Pancreas (tissue), 10 donors: Measurements from ENCODE around the gene RNASE4. TPM values are rescaled to one million over a fixed set of nuclear protein-coding genes. Genes with fewer than 3 reads are reported as not detected.

ENCODE experiments used
- ATAC-seq, 4 donors: fragments of 200-7000 bp; cut with Tn5 transposase; one replicate each; pipeline versions ENCODE4 v1.8.0 to v1.9.1; 2020; ENCODE audit warnings: mild to moderate bottlenecking in 4 of 4, moderate library complexity in 4 of 4
- DNase-seq, 6 donors: peaks; one replicate each; pipeline ENCODE4 v3.0.0-alpha.2; 2020
- FAIRE-seq: peaks from 2 replicates; lab custom pipeline; 2012; peaks lifted over from hg19 to GRCh38; lab: Jason Lieb, UNC
- H3K27ac ChIP-seq, 4 donors: fragments of 200-600 bp; sonication (generic); 1 replicate in 3 of 4; 2 replicates in 1 of 4; pipeline versions ENCODE4 v1.5.0 to v1.8.0; 2020
- H3K27me3 ChIP-seq, 4 donors: fragments of 200-600 bp; one replicate each; pipeline ENCODE4 v1.8.0; 2021
- H3K36me3 ChIP-seq, 3 donors: fragments of 200-600 bp; sonication (generic) in 1 of 3; one replicate each; pipeline versions ENCODE4 v1.5.0 to v1.8.0; 2020 to 2021
- H3K4me1 ChIP-seq, 3 donors: fragments of 200-600 bp; one replicate each; pipeline ENCODE4 v1.8.0; 2021
- H3K4me3 ChIP-seq, 4 donors: fragments of 200-600 bp; sonication (generic) in 2 of 4; one replicate each; pipeline versions ENCODE4 v1.5.0 to v1.8.0; 2020 to 2021
- H3K9me3 ChIP-seq, 4 donors: fragments of 200-600 bp; one replicate each; pipeline ENCODE4 v1.8.0; 2021
- CTCF ChIP-seq, 4 donors: fragments of 200-600 bp; sonication (generic) in 3 of 4; IDR thresholded peaks; one replicate each; pipeline versions ENCODE4 v1.5.0 to v1.8.0; 2021; ENCODE audit warnings: antibody characterized with exemption in 4 of 4
- WGBS, 2 donors: extraction: QIAGEN DNeasy Blood & Tissue Kit; methylation state at CpG; one replicate each; pipeline ENCODE4 v1.1.7; 2013; 5-methylcytosine and 5-hydroxymethylcytosine counted together
- intact Hi-C, 3 donors: fragments of 100-400 bp; cut with DNase I; formaldehyde crosslinking; loops; one replicate each; pipeline versions ENCODE4 v1.11.1 to v1.14.2; 2022
- polyA plus RNA-seq, 2 donors: library from polyadenylated mRNA; stranded (reverse); fragments of 200-250 nt; gene quantifications; one replicate each; pipeline ENCODE4 v1.2.3, GENCODE V29; 2013
- total RNA-seq, 6 donors: library from RNA; stranded (reverse); fragmentation: NEBNext Ultra II Directional in 4 of 6; extraction: Animal tissue kit (Norgen Biotek cat#: 25700) in 4 of 6; gene quantifications; one replicate each; pipeline versions ENCODE4 v1.2.1 to v1.2.4, GENCODE V29; 2021 to 2023
- donor health status: healthy with polysubstance abuse.
- donor health status: DM: no; HTN: no; CAD: no; lungs with moderate emphysema.
- donor health status: DM: no; HTN: no; CAD: no.
- donor health status: control.
- donor health status: control.
- donor health status: Bipolar disorder and iron deficiency.
- donor health status: DM: yes; HTN: yes; CAD: no.
- donor health status: DM: no; HTN: no; CAD: no.
- donor health status: DM: no; HTN: no; CAD: no.
- donor health status: DM: yes; HTN: yes; CAD: no.

RNASE4 gene
- total and polyA plus RNA-seq, 8 donors: 9.6 to 26.7 (median 15.4) TPM

- no peaks in the 10 kb centered on the region for H3K36me3 ChIP-seq
- intact Hi-C loops: loop anchor here in 1 of 3 donors (10.0 kb wide), 1 partner anchor 66 kb away; no protein-coding TSS in a partner anchor
- TF ChIP-seq CTCF (IDR thresholded peaks at IDR 0.05): no peak
- peak overlapping the region in 3 of 4 donors; percentile 54 to 65 (median 58) for H3K4me3 ChIP-seq
- peaks cover 7 to 13% (median 10%) of the 10 kb centered on the region in 3 donors for H3K4me1 ChIP-seq
- FAIRE-seq: no peak
- peak in 1 of 4 donors; percentile 7 for ATAC-seq
- peak overlapping the region; percentile 96 to 99 (median 99) for H3K27ac ChIP-seq
- H3K27me3 ChIP-seq: no peaks in the 10 kb centered on the region
- WGBS, 2 donors: 9 to 11% methylated on average over 7 of the region's 7 CpGs
- no peaks in the 10 kb centered on the region for H3K9me3 ChIP-seq
- DNase-seq: no peak
Measured at GRCh38 chr14:20680843-20681347, 3.5 kb upstream of the RNASE4 start.

GRCh38 chr14:20681348-20682126 is 2.8 kb upstream of the RNASE4 start:
- Histone ChIP-seq H3K4me3 (peak overlapping the region; percentile 54 to 65 (median 56)), H3K27me3 (no peaks in the 10 kb centered on the region), H3K36me3 (no peaks in the 10 kb centered on the region), H3K27ac (peak overlapping the region; percentile 96 to 99 (median 99)), H3K4me1 (peaks cover 7 to 19% (median 10%) of the 10 kb centered on the region in 3 donors), H3K9me3 (no peaks in the 10 kb centered on the region)
- 0 to 1% methylated on average over 25 of the region's 25 CpGs for WGBS, 2 donors
- ATAC-seq: peak; percentile 40 to 60 (median 48)
- intact Hi-C loops: loop anchor here in 1 of 3 donors (10.0 kb wide), 1 partner anchor 67 kb away; no protein-coding TSS in a partner anchor
- TF ChIP-seq CTCF (IDR thresholded peaks at IDR 0.05): no peak
- no peak for FAIRE-seq
- peak; percentile 77 to 95 (median 82) for DNase-seq

- intact Hi-C loops: loop anchor here in 1 of 3 donors (10.0 kb wide), 1 partner anchor 67 kb away; no protein-coding TSS in a partner anchor
- Histone ChIP-seq H3K4me3 (peak overlapping the region; percentile 54 to 65 (median 56)), H3K27me3 (no peaks in the 10 kb centered on the region), H3K4me1 (peaks cover 10 to 24% (median 11%) of the 10 kb centered on the region in 3 donors), H3K9me3 (no peaks in the 10 kb centered on the region), H3K27ac (peak overlapping the region; percentile 96 to 99 (median 99)), H3K36me3 (no peaks in the 10 kb centered on the region)
- no peak for DNase-seq
- no peak for FAIRE-seq
- WGBS, 2 donors: 1% methylated on average over 11 of the region's 11 CpGs
- no peak for TF ChIP-seq CTCF (IDR thresholded peaks at IDR 0.05)
- no peak for ATAC-seq
Measured at GRCh38 chr14:20682127-20682434, 2.3 kb upstream of the RNASE4 start.

GRCh38 chr14:20682435-20683124 is 1.8 kb upstream of the RNASE4 start:
- DNase-seq: peak; percentile 81 to 90 (median 83)
- 0 to 2% methylated on average over 40 of the region's 40 CpGs for WGBS, 2 donors
- no peak for TF ChIP-seq CTCF (IDR thresholded peaks at IDR 0.05)
- intact Hi-C loops: loop anchor here in 1 of 3 donors (10.0 kb wide), 1 partner anchor 68 kb away; no protein-coding TSS in a partner anchor
- Histone ChIP-seq H3K4me1 (peaks cover 10 to 29% (median 13%) of the 10 kb centered on the region in 3 donors), H3K4me3 (peak overlapping the region; percentile 54 to 65 (median 56)), H3K36me3 (no peaks in the 10 kb centered on the region), H3K27ac (peak overlapping the region; percentile 96 to 99 (median 99)), H3K27me3 (no peaks in the 10 kb centered on the region), H3K9me3 (no peaks in the 10 kb centered on the region)
- peak; percentile 64 to 78 (median 67) for ATAC-seq
- FAIRE-seq: no peak
